H9 (cell line): ENCODE results near the gene LRFN2. TPM values are rescaled to one million over a fixed set of nuclear protein-coding genes. Genes with fewer than 3 reads are reported as not detected.

Source experiments
- DNase-seq: peaks from one replicate; pipeline ENCODE4 v3.0.0-alpha.2; 2017
- H2AFZ ChIP-seq: one replicate; pipeline ENCODE4 v1.6.1; 2013; ENCODE audit warnings: mild to moderate bottlenecking, low read length, control low read depth, moderate library complexity
- H2AK5ac ChIP-seq: 2 replicates; pipeline ENCODE4 v1.6.1; 2013; ENCODE audit warnings: low read length, control low read depth, mixed read lengths; ENCODE audit not compliant: insufficient read length
- H2BK120ac ChIP-seq: one replicate; pipeline ENCODE4 v1.6.1; 2013; ENCODE audit warnings: low read depth, mild to moderate bottlenecking, low read length, control low read depth, inconsistent platforms; ENCODE audit not compliant: poor library complexity, severe bottlenecking
- H2BK12ac ChIP-seq: 2 replicates; pipeline ENCODE4 v1.6.1; 2013; ENCODE audit warnings: low read length, control low read depth, mixed read lengths, low read depth; ENCODE audit not compliant: insufficient read length
- H2BK15ac ChIP-seq: 2 replicates; pipeline ENCODE4 v1.6.1; 2013; ENCODE audit warnings: low read depth, low read length, control low read depth
- H2BK20ac ChIP-seq: one replicate; pipeline ENCODE4 v1.6.1; 2013; ENCODE audit warnings: low read depth, mild to moderate bottlenecking, low read length, control low read depth, inconsistent platforms; ENCODE audit not compliant: poor library complexity, severe bottlenecking
- H2BK5ac ChIP-seq: 2 replicates; pipeline ENCODE4 v1.6.1; 2013; ENCODE audit warnings: low read length, control low read depth, mixed read lengths; ENCODE audit not compliant: insufficient read length
- H3K14ac ChIP-seq: 2 replicates; pipeline ENCODE4 v1.6.1; 2013; ENCODE audit warnings: low read length, control low read depth; ENCODE audit not compliant: insufficient read depth
- H3K18ac ChIP-seq: 2 replicates; pipeline ENCODE4 v1.6.1; 2013; ENCODE audit warnings: low read depth, mild to moderate bottlenecking, mixed read lengths, low read length, control low read depth; ENCODE audit not compliant: insufficient read length
- H3K23ac ChIP-seq: 2 replicates; pipeline ENCODE4 v1.6.1; 2013; ENCODE audit warnings: low read length, control low read depth, mixed read lengths, low read depth; ENCODE audit not compliant: insufficient read length
- H3K23me2 ChIP-seq: 2 replicates; pipeline ENCODE4 v1.6.1; 2013; ENCODE audit warnings: low read depth, mild to moderate bottlenecking, mixed read lengths, low read length, control low read depth; ENCODE audit not compliant: insufficient read length, poor library complexity, severe bottlenecking
- H3K27ac ChIP-seq: 2 replicates; pipeline ENCODE4 v1.5.1; 2013; ENCODE audit warnings: low read length, control low read depth, mixed read lengths, low read depth; ENCODE audit not compliant: insufficient read length
- H3K27me3 ChIP-seq: 2 replicates; pipeline ENCODE4 v1.6.1; 2013; ENCODE audit warnings: low read length, control low read depth, inconsistent platforms; ENCODE audit not compliant: insufficient read depth
- H3K4ac ChIP-seq: 2 replicates; pipeline ENCODE4 v1.6.1; 2013; ENCODE audit warnings: low read depth, mild to moderate bottlenecking, control low read depth, inconsistent platforms, low read length, moderate library complexity
- H3K4me1 ChIP-seq: 2 replicates; pipeline ENCODE4 v1.6.1; 2013; ENCODE audit warnings: low read length, control low read depth, inconsistent platforms; ENCODE audit not compliant: insufficient read depth
- H3K4me2 ChIP-seq: 2 replicates; pipeline ENCODE4 v1.6.1; 2013; ENCODE audit warnings: low read length, control low read depth, mixed read lengths; ENCODE audit not compliant: insufficient read length, insufficient read depth
- H3K56ac ChIP-seq: 2 replicates; pipeline ENCODE4 v1.6.1; 2013; ENCODE audit warnings: low read depth, mild to moderate bottlenecking, mixed read lengths, low read length, control low read depth; ENCODE audit not compliant: insufficient read length
- H3K79me1 ChIP-seq: 2 replicates; pipeline ENCODE4 v1.6.1; 2013; ENCODE audit warnings: low read depth, mild to moderate bottlenecking, moderate library complexity, low read length, control low read depth, inconsistent platforms; ENCODE audit not compliant: insufficient read depth, poor library complexity, severe bottlenecking
- H3K79me2 ChIP-seq: 2 replicates; pipeline ENCODE4 v1.6.1; 2013; ENCODE audit warnings: low read length, control low read depth, inconsistent platforms; ENCODE audit not compliant: insufficient read depth
- H3K9ac ChIP-seq: 2 replicates; pipeline ENCODE4 v1.6.1; 2013; ENCODE audit warnings: low read length, control low read depth, mixed read lengths; ENCODE audit not compliant: insufficient read length; ENCODE audit errors: extremely low read depth
- H3K9me3 ChIP-seq: one replicate; pipeline ENCODE4 v1.6.1; 2013; ENCODE audit warnings: low read depth, low read length, inconsistent platforms; ENCODE audit not compliant: control insufficient read depth
- H3T11ph ChIP-seq: one replicate; pipeline ENCODE4 v1.6.1; 2013; ENCODE audit warnings: mild to moderate bottlenecking, low read length, control low read depth, inconsistent platforms
- H4K20me1 ChIP-seq: one replicate; pipeline ENCODE4 v1.6.1; 2013; ENCODE audit not compliant: control insufficient read depth, insufficient read length, insufficient read depth
- H4K5ac ChIP-seq: 2 replicates; pipeline ENCODE4 v1.6.1; 2013; ENCODE audit warnings: low read depth, mild to moderate bottlenecking, mixed read lengths, low read length, control low read depth; ENCODE audit not compliant: insufficient read length
- H4K8ac ChIP-seq: replicated peaks from 2 replicates; pipeline ENCODE4 v1.6.1; 2013; ENCODE audit warnings: low read length, control low read depth, mixed read lengths, low read depth; ENCODE audit not compliant: insufficient read length
- H4K91ac ChIP-seq: 2 replicates; pipeline ENCODE4 v1.6.1; 2013; ENCODE audit warnings: low read depth, mild to moderate bottlenecking, moderate library complexity, mixed read lengths, low read length, control low read depth; ENCODE audit not compliant: insufficient read length
- H3K27ac Mint-ChIP-seq, 3 experiments: 2 replicates in 2 of 3; 3 replicates in 1 of 3; pipeline ENCODE4 v1.8.0; 2020 to 2021; ENCODE audit warnings: mixed read lengths in 3 of 3, mild to moderate bottlenecking in 1 of 3, moderate library complexity in 1 of 3
- H3K27me3 Mint-ChIP-seq: 2 replicates; pipeline ENCODE4 v1.8.0; 2021; ENCODE audit warnings: low read depth, mild to moderate bottlenecking, moderate library complexity, mixed read lengths
- H3K36me3 Mint-ChIP-seq, 3 experiments: 2 replicates in 2 of 3; 3 replicates in 1 of 3; pipeline ENCODE4 v1.8.0; 2020 to 2021; ENCODE audit warnings: low read depth in 3 of 3, mixed read lengths in 3 of 3; ENCODE audit not compliant: insufficient read depth in 1 of 3
- H3K4me1 Mint-ChIP-seq, 2 experiments: 2 replicates each; pipeline ENCODE4 v1.8.0; 2020; ENCODE audit warnings: mixed read lengths in 2 of 2
- H3K4me3 Mint-ChIP-seq, 2 experiments: 2 replicates in 1 of 2; 3 replicates in 1 of 2; pipeline ENCODE4 v1.8.0; 2020 to 2021; ENCODE audit warnings: mild to moderate bottlenecking in 2 of 2, mixed read lengths in 2 of 2, moderate library complexity in 1 of 2
- H3K9me3 Mint-ChIP-seq, 2 experiments: 2 replicates in 1 of 2; 3 replicates in 1 of 2; pipeline ENCODE4 v1.8.0; 2020; ENCODE audit warnings: mild to moderate bottlenecking in 2 of 2, mixed read lengths in 2 of 2, moderate library complexity in 1 of 2
- WGBS: extraction: QIAGEN DNeasy Blood & Tissue Kit; methylation state at CpG from one replicate; pipeline ENCODE4 v1.1.7; 2013; ENCODE audit warnings: missing lambda C conversion rate, low lambda C conversion rate, mixed read lengths; ENCODE audit not compliant: insufficient read length; ENCODE audit errors: extremely low coverage; 5-methylcytosine and 5-hydroxymethylcytosine counted together
- total RNA-seq: library from RNA; stranded (reverse); gene quantifications from 2 replicates; pipeline ENCODE4 v1.2.1, GENCODE V29; 2021
- TF ChIP-seq, protein P1 (sequence below): fragments of 200-600 bp; sonication (generic); conservative IDR thresholded peaks from 3 replicates; pipeline ENCODE4 v1.8.0; 2021; ENCODE audit warnings: antibody characterized with exemption, mild to moderate bottlenecking

The LRFN2 gene
- total RNA-seq, 1 experiment from 2014 or later, result 0.11 TPM

DNA sequence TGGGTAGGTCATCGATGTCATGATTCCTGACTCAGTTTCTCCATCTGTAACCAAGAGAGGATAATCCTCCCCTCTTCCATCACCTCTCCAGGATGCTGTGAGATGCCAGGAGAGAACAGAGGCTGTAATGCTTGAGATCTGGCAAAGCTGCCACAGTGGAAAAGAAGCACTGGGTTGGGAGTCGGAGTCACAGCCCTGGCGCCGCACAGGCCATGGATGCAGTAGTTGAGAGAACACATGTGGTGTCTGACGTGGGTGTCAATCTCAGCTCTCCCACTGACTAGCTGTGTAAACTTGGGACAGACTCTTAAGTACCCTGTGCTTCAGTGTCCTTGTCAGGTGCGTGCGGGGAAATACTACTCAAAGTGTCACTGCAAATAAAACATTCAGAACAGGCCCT, 47.3 kb downstream of the LRFN2 start:
- Histone ChIP-seq H2BK5ac (no peak overlapping the region), H3K18ac (no peak overlapping the region), H3K4me1 (no peaks in the 10 kb centered on the region; the same call in 1 of the 2 replicates), H3T11ph (no peak overlapping the region), H4K5ac (no peak overlapping the region), H3K27me3 (no peaks in the 10 kb centered on the region), H3K56ac (no peak overlapping the region), H3K23ac (no peak overlapping the region), H4K20me1 (no peaks in the 10 kb centered on the region), H3K9ac (no peak overlapping the region), H3K4ac (no peak overlapping the region), H2AFZ (no peak overlapping the region), H3K79me2 (no peaks in the 10 kb centered on the region), H3K27ac (no peak overlapping the region), H2BK12ac (no peak overlapping the region), H4K8ac (no peak overlapping the region), H2AK5ac (no peak overlapping the region), H3K9me3 (no peaks in the 10 kb centered on the region), H4K91ac (no peak overlapping the region), H3K79me1 (no peaks in the 10 kb centered on the region), H2BK120ac (no peak overlapping the region), H3K14ac (no peak overlapping the region), H2BK20ac (no peak overlapping the region), H2BK15ac (no peak overlapping the region), H3K4me2 (no peak overlapping the region), H3K23me2 (no peaks in the 10 kb centered on the region)
- Mint-ChIP-seq H3K27me3 (peaks cover 6% of the 10 kb centered on the region), H3K27ac (no peak overlapping the region), H3K4me3 (no peak overlapping the region), H3K36me3 (no peaks in the 10 kb centered on the region), H3K9me3 (no peaks in the 10 kb centered on the region), H3K4me1 (peaks cover 41 to 66% of the 10 kb centered on the region in 2 experiments)
- DNase-seq, result no peak
- WGBS, result no CpG with 5 or more reads among the region's 7 CpGs
- TF ChIP-seq, protein P1, sequence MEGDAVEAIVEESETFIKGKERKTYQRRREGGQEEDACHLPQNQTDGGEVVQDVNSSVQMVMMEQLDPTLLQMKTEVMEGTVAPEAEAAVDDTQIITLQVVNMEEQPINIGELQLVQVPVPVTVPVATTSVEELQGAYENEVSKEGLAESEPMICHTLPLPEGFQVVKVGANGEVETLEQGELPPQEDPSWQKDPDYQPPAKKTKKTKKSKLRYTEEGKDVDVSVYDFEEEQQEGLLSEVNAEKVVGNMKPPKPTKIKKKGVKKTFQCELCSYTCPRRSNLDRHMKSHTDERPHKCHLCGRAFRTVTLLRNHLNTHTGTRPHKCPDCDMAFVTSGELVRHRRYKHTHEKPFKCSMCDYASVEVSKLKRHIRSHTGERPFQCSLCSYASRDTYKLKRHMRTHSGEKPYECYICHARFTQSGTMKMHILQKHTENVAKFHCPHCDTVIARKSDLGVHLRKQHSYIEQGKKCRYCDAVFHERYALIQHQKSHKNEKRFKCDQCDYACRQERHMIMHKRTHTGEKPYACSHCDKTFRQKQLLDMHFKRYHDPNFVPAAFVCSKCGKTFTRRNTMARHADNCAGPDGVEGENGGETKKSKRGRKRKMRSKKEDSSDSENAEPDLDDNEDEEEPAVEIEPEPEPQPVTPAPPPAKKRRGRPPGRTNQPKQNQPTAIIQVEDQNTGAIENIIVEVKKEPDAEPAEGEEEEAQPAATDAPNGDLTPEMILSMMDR, result no peak
